IMR-90 (cell line): Measurements from ENCODE around the gene MUC5AC. TPM values are rescaled to one million over a fixed set of nuclear protein-coding genes. Genes with fewer than 3 reads are reported as not detected.
A peak's percentile ranks its signal among the peaks of the same experiment; 100 is the strongest.

Source experiments
- ATAC-seq: fragments of 200-7000 bp; cut with Tn5 transposase; 2 replicates; pipeline ENCODE4 v1.9.1; 2020; ENCODE audit warnings: low read depth, mild to moderate bottlenecking, moderate library complexity
- BruUV-seq: library from RNA; stranded (reverse); fragments of 400-500 nt; replicated peaks from 2 replicates; lab custom pipeline; 2021; lab: Mats Ljungman, UMichigan
- CTCF ChIA-PET: fragments of 300-600 bp; formaldehyde crosslinking; extraction: SDS; loops from one replicate; lab custom pipeline; 2021; ENCODE audit warnings: antibody characterized with exemption; lab: Yijun Ruan, JAX
- POLR2A ChIA-PET: fragments of 300-600 bp; sonication (Branson Sonifier 250); formaldehyde crosslinking; loops from one replicate; lab custom pipeline; 2022; ENCODE audit warnings: antibody characterized with exemption; ENCODE audit not compliant: unreplicated experiment; lab: Charles Lee
- DNase-seq: peaks from one replicate; pipeline ENCODE4 v3.0.0; 2013
- H2AFZ ChIP-seq: replicated peaks from 2 replicates; pipeline ENCODE3; 2013; ENCODE audit warnings: low read length, mild to moderate bottlenecking; ENCODE audit not compliant: poor library complexity
- H2AK5ac ChIP-seq: 2 replicates; pipeline ENCODE4 v1.6.1; 2013; ENCODE audit warnings: low read depth, low read length, inconsistent platforms
- H2AK9ac ChIP-seq: replicated peaks from 2 replicates; pipeline ENCODE3; 2013; ENCODE audit warnings: mild to moderate bottlenecking, low read depth, low read length, moderate library complexity; ENCODE audit not compliant: poor library complexity
- H2BK120ac ChIP-seq: 2 replicates; pipeline ENCODE4 v1.6.1; 2013; ENCODE audit warnings: low read depth, low read length, inconsistent platforms
- H2BK15ac ChIP-seq: 3 replicates; pipeline ENCODE4 v1.6.1; 2013; ENCODE audit warnings: low read depth, low read length, inconsistent platforms
- H2BK20ac ChIP-seq: 2 replicates; pipeline ENCODE4 v1.6.1; 2013; ENCODE audit warnings: low read depth, mild to moderate bottlenecking, inconsistent platforms, low read length, moderate library complexity
- H2BK5ac ChIP-seq: 2 replicates; pipeline ENCODE4 v1.6.1; 2013; ENCODE audit warnings: mild to moderate bottlenecking, low read depth, low read length, inconsistent platforms; ENCODE audit not compliant: poor library complexity, severe bottlenecking
- H3K14ac ChIP-seq: replicated peaks from 2 replicates; pipeline ENCODE4 v1.6.1; 2013; ENCODE audit warnings: low read depth, low read length, inconsistent platforms
- H3K18ac ChIP-seq: 2 replicates; pipeline ENCODE4 v1.6.1; 2013; ENCODE audit warnings: low read depth, low read length, control low read depth
- H3K23ac ChIP-seq: 2 replicates; pipeline ENCODE4 v1.6.1; 2013; ENCODE audit warnings: low read depth, low read length, inconsistent platforms
- H3K27ac ChIP-seq: 2 replicates; pipeline ENCODE4 v1.5.1; 2013; ENCODE audit warnings: mild to moderate bottlenecking, control low read depth, low read length; ENCODE audit not compliant: insufficient read depth
- H3K27me3 ChIP-seq: 2 replicates; pipeline ENCODE4 v1.6.1; 2013; ENCODE audit warnings: low read length; ENCODE audit not compliant: control insufficient read depth, insufficient read depth
- H3K36me3 ChIP-seq: 2 replicates; pipeline ENCODE4 v1.6.1; 2013; ENCODE audit warnings: low read length, mixed read lengths; ENCODE audit not compliant: control insufficient read depth, insufficient read depth
- H3K4ac ChIP-seq: 2 replicates; pipeline ENCODE4 v1.6.1; 2013; ENCODE audit warnings: low read depth, low read length, inconsistent platforms
- H3K4me1 ChIP-seq: 2 replicates; pipeline ENCODE4 v1.6.1; 2013; ENCODE audit warnings: low read length, mixed read lengths; ENCODE audit not compliant: control insufficient read depth, insufficient read depth
- H3K4me2 ChIP-seq: 2 replicates; pipeline ENCODE4 v1.6.1; 2013; ENCODE audit warnings: low read depth, mild to moderate bottlenecking, control low read depth, low read length, moderate library complexity
- H3K4me3 ChIP-seq: 2 replicates; pipeline ENCODE4 v1.5.1; 2013; ENCODE audit warnings: low read depth, mild to moderate bottlenecking, control low read depth, low read length, moderate library complexity; ENCODE audit not compliant: insufficient read depth
- H3K56ac ChIP-seq: 2 replicates; pipeline ENCODE4 v1.6.1; 2013; ENCODE audit warnings: low read length, inconsistent platforms; ENCODE audit not compliant: insufficient read depth; ENCODE audit errors: extremely low read depth
- H3K79me1 ChIP-seq, 2 experiments: 2 replicates each; pipeline ENCODE4 v1.6.1; 2013; ENCODE audit warnings: low read length in 2 of 2, inconsistent platforms in 1 of 2, low read depth in 1 of 2
- H3K9ac ChIP-seq: 2 replicates; pipeline ENCODE4 v1.6.1; 2013; ENCODE audit warnings: low read depth, low read length, control low read depth
- H3K9me1 ChIP-seq: 2 replicates; pipeline ENCODE4 v1.6.1; 2013; ENCODE audit warnings: low read length, inconsistent platforms; ENCODE audit not compliant: insufficient read depth
- H3K9me3 ChIP-seq: 2 replicates; pipeline ENCODE4 v1.6.1; 2013; ENCODE audit warnings: low read length; ENCODE audit not compliant: control insufficient read depth, insufficient read depth
- H4K20me1 ChIP-seq: 2 replicates; pipeline ENCODE4 v1.6.1; 2013; ENCODE audit warnings: low read length, inconsistent platforms; ENCODE audit not compliant: insufficient read depth
- H4K5ac ChIP-seq: 2 replicates; pipeline ENCODE4 v1.6.1; 2013; ENCODE audit warnings: mild to moderate bottlenecking, low read depth, low read length, control low read depth
- H4K8ac ChIP-seq, 2 experiments: 2 replicates each; pipeline ENCODE4 v1.6.1; 2013; ENCODE audit warnings: low read depth in 2 of 2, low read length in 2 of 2, control low read depth in 1 of 2, inconsistent platforms in 1 of 2
- H4K91ac ChIP-seq: 2 replicates; pipeline ENCODE4 v1.6.1; 2013; ENCODE audit warnings: low read depth, low read length, inconsistent platforms; ENCODE audit not compliant: insufficient read depth
- CEBPB ChIP-seq: IDR thresholded peaks from 2 replicates; pipeline ENCODE4 v1.6.1; 2012; ENCODE audit warnings: low read depth, low read length, improper control_type of control experiment
- FOS ChIP-seq: fragments of 150-350 bp; IDR thresholded peaks from 2 replicates; pipeline ENCODE4 v1.6.1; 2016; ENCODE audit warnings: low read depth, low read length
- MAFK ChIP-seq: IDR thresholded peaks from 2 replicates; pipeline ENCODE4 v1.6.1; 2012; ENCODE audit warnings: low read depth, low read length, improper control_type of control experiment
- MXI1 ChIP-seq: IDR thresholded peaks from 2 replicates; pipeline ENCODE4 v1.6.1; 2012; ENCODE audit warnings: low read depth, mild to moderate bottlenecking, low read length, moderate library complexity, borderline replicate concordance
- POLR2A ChIP-seq: IDR thresholded peaks from 2 replicates; pipeline ENCODE4 v1.6.1; 2012; ENCODE audit warnings: mild to moderate bottlenecking, low read depth, low read length
- WGBS, 2 experiments: methylation state at CpG; one replicate each; pipeline versions ENCODE4 v1.1.5 to v1.1.7; 2013; ENCODE audit warnings: missing lambda C conversion rate in 2 of 2; ENCODE audit not compliant: insufficient read length in 1 of 2; ENCODE audit errors: extremely low coverage in 2 of 2; 5-methylcytosine and 5-hydroxymethylcytosine counted together
- dilution Hi-C: fragments of 300-500 bp; cut with HindIII; formaldehyde crosslinking; loops from one replicate; pipeline ENCODE4 v1.14.3; 2018; ENCODE audit warnings: low sequenced_read_pairs; ENCODE audit not compliant: unreplicated experiment
- in situ Hi-C: fragments of 300-500 bp; cut with MboI; formaldehyde crosslinking; loops from 3 replicates; pipeline ENCODE4 v1.14.3; 2019; ENCODE audit warnings: low sequenced_read_pairs, inconsistent platforms, mixed read lengths
- intact Hi-C: fragments of 100-400 bp; cut with micrococcal nuclease; formaldehyde crosslinking; loops from 2 replicates; pipeline ENCODE4 v1.10.0; 2022
- polyA plus RNA-seq, 3 experiments: library from polyadenylated mRNA; depleted of rRNA; stranded (reverse); fragments of >200 nt; gene quantifications; 2 replicates each; pipeline ENCODE4 v1.2.3, GENCODE V29; 2012; ENCODE audit warnings: low replicate concordance in 1 of 3
- total RNA-seq: library from RNA; depleted of rRNA; stranded (reverse); fragments of >200 nt; gene quantifications from 2 replicates; pipeline ENCODE4 v1.2.3, GENCODE V29; 2012

The MUC5AC gene
- total and polyA plus RNA-seq, 2 of the 4 experiments (the other 2 are of a cell fraction), result 0.02 TPM; not detected in 1

- H4K5ac ChIP-seq, result no peak overlapping the region
- H2AK9ac ChIP-seq, result no peak overlapping the region
- no peak overlapping the region for H3K18ac ChIP-seq
- ATAC-seq, result no peak
- no peak overlapping the region for H4K91ac ChIP-seq
- no peak overlapping the region for H3K4ac ChIP-seq
- H3K9ac ChIP-seq, result no peak overlapping the region
- H3K27ac ChIP-seq, result no peak overlapping the region
- 85% methylated on average over 12 of the region's 29 CpGs; no CpG with 5 or more reads in 1 of the 2 experiments for WGBS, 2 experiments
- no peak overlapping the region for H2BK15ac ChIP-seq
- dilution Hi-C loops, result no loop called here
- no peak overlapping the region for H2AK5ac ChIP-seq
- no peaks in the 10 kb centered on the region for H3K36me3 ChIP-seq
- no peak overlapping the region for H3K23ac ChIP-seq
- ChIA-PET POLR2A (no interaction called here), CTCF (interaction anchor here (0.8 kb wide), 1 partner anchor 12 kb away, joined by 3 read pairs; no protein-coding TSS in a partner anchor)
- no peak overlapping the region for H4K8ac ChIP-seq
- BruUV-seq, result no TSS peak
- H3K27me3 ChIP-seq, result peaks cover 11% of the 10 kb centered on the region; the same call in 1 of the 2 replicates
- H3K56ac ChIP-seq, result no peak overlapping the region
- no peaks in the 10 kb centered on the region for H3K9me1 ChIP-seq
- intact Hi-C loops, result no loop called here
- H3K14ac ChIP-seq, result no peak overlapping the region
- no peak overlapping the region for H2BK5ac ChIP-seq
- no peak overlapping the region for H3K4me3 ChIP-seq
- no peak for TF ChIP-seq FOS
- no peak for TF ChIP-seq POLR2A
- no peak for TF ChIP-seq MXI1
- no peak for TF ChIP-seq MAFK
- no peak for TF ChIP-seq CEBPB
- no peaks in the 10 kb centered on the region for H3K4me1 ChIP-seq
- H2AFZ ChIP-seq, result peak overlapping the region; percentile 6
- in situ Hi-C loops, result no loop called here
- no peaks in the 10 kb centered on the region for H3K79me1 ChIP-seq
- no peaks in the 10 kb centered on the region for H4K20me1 ChIP-seq
- H2BK20ac ChIP-seq, result no peak overlapping the region
- no peak for DNase-seq
- no peaks in the 10 kb centered on the region for H3K9me3 ChIP-seq
- no peak overlapping the region for H3K4me2 ChIP-seq
- no peak overlapping the region for H2BK120ac ChIP-seq
Observed at GRCh38 chr11:1225386-1226225, 67.9 kb downstream of the MUC5AC start.
